ENCODE results near the gene COLEC12.

COLEC12 gene

DNA sequence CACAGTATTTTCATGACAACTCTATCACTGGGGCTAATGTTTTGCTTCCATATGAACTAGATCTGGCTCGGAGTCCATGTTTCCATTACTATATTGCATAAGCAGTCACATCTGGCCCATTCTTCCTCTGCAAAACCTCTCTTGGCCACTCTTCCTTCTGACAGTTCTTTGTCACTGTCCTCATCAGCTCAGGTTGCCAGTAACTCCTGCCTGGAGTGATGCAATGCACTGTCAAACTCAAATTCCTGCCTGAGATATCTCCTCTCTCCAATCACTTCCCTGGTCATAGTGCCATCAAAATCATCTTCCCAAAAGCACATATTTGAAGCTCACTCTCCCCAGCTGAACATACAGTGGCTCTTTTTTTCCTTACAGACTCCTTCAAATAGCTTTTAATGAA, 66.1 kb downstream of the COLEC12 start:
- peak; percentile 74 for DNase-seq

DNA sequence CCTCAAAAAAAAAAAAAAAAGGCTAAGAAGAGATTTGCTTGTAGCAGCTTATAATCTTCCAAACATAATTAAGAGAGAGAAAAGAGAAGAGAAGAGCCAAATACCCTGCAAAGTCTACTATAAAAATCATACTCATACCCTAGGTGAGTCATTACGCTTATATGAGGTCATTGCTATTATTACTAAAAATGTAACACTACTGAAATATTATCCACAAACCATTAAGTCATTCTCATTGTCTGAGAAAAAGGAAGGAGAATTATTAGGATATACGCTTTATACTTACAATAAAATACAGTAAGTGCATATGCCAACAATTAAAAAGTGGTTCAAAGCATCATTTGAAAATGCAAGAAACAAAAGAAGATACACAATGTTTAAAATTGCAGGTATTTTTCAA, 66.5 kb downstream of the COLEC12 start:
- DNase-seq = no peak

DNA sequence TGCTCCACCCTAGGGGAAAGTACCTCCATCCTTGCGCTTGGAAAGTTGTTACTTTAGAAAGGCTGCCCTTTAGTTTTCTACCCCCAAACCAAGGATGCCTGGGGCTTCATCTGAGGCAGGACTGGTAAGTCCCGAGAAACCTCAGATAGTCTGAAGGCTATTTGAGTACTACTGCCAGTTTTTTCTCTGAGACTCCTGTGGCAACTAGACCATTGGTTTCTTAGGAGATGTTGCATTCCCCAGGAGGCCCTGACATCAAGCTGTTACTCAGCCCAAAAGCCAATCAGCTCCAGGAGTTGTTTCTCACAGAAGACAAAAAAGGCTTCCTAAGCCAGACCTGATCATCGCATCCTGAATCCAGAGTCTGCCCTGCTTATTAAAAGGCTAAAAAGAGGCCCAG, 67.2 kb downstream of the COLEC12 start:
- no peak for DNase-seq

DNA sequence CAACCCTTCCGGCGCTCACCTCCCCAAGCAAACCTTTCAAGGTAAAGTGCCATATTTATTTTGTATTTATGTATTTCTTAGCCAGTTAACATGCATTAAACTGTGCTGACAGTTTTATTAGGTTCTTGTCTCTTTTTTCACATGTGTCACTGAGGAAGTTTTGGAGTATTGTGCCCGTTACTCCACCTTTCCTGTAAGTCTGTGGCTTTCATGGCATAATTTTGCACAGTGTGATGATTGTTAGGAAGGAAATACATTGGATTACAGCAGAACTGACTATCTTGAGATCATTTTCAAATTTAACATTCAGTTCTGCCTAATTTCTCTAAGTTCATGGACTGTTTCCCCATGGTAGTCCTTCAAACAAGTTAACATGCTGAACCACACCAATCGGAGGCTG, 67.7 kb downstream of the COLEC12 start:
- no peak for DNase-seq

DNA sequence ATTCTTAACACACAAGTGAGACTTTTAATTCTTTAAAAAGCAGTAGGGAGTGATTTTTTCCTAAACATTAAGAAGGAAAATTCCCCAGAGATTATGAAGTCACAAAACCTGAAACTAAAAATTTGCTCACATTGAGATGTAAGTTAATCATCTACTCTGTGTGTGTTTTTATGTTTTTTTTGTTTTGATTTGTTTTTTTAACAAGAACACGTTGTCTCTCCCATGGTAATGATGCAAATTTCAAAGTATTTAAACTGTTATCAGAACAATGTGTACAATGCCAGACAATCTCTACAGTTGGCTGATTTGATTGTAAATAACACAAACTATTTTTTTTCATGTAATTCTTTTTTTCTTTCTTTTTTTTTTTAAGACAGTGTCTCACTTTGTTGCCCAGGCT, 71.5 kb downstream of the COLEC12 start:
- no peak for DNase-seq

DNA sequence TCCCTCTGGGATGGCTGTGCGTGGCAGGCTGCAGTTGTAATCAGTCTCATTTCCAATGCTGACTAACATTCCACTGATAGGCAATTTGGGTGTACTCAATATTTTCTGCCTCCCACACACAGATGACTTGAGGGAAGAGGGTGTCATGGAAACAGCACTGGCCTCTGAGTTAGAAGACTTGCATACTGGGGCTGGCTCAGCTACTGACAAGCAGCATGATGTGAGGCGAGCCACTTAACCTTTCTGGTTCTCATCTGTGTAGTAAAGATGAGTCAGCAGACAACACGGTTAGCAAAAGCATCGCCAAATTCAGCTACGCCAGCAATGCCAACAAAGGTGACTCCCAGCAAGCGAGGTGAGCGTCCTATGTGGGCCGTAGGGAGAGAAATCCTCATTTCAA, 73.5 kb downstream of the COLEC12 start:
- DNase-seq = no peak

DNA sequence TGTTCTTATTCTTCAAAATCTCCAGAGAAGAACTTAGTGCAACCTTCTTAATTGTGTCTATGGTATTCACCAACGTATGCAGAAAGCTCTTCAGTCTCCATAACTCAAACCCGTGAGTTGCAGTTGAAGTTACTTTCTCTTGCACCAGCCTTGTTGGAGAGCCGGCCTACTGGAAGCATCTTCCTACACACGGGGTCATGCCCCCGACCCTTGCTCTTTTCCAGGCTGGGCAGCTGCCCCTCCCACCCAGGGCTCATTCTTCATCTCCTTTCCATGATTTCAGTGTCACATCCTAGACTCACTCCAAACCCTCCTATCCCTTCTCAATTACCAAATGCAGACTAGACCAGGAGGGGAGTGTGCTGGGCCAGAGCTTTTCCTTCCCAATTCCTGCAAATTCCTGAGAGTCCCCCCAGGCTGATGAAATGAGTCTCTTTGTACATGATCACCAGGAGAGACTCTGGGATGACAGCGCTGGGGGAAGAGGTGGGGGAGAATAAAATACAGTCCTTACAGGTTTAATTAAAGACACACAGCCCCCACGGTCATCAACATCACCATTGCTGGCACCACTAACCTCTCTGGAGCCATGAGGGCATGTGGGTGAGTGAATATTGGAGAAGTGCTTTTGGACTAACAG, 75.3 kb downstream of the COLEC12 start:
- no peak for DNase-seq

DNA sequence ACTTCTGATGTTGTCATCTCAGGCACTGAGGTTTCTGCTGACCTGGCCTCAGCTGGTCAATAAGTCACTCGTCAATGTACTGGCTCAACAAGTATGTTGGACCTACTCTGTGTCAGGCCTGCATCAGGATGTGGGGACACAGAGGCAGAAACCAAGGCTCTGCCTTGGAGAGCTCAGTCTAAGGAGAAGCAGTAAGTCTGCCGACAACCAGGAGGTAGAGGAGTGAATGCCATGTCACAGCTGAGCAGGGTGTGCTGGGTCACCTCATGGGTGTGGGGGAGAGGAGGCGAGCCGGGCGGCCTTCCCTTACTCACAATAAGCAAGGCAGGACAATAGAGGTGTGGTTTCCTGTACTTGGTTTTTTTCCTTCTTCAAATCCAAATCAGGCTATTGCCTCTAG, 75.8 kb downstream of the COLEC12 start:
- DNase-seq = peak; percentile 33

DNA sequence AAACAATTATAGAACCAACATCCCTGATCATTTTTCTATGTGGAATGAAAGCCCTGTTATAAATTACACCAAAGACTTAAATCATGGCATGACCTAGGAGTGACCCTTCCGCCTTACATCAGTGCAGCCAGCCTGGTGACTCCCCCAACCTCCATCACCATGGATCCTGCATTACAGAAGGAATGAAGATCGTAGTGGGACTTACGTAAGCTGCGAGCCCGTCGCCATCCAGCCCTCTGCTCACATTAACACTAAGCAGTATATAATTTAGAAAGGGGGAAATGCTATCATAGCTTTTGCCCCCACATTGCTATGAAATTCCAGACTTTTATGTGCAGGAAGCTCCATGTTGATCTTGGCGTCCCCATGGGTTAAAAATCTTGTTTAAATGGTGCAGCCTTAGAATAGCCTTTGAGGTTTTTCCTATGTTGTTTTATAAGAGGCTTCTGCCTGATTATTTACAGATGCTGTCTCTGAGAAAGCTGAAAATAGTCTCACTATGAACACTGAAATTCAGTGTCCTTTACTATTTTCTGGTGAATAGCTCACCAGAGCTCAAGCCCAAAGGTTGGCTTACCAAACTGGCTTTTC, 76.3 kb downstream of the COLEC12 start:
- peak; percentile 62 for DNase-seq

DNA sequence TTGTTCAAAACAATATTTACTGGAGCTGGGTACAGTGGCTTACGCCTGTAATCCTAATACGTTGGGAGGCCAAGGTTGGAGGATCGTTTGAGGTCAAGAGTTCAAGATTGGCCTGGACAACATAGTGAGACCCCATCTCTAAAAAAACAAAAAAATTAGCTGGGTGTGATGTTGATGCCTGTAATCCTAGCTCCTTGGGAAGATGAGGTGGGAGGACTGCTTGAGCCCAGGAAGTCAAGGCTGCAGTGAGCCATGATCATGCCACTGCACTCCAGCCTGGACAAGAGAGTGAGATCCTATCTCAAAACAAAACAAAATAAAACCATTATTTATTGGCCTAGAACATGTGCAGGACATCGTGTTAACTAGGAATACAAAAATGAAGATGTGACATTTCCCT, 77.5 kb downstream of the COLEC12 start:
- DNase-seq = no peak

DNA sequence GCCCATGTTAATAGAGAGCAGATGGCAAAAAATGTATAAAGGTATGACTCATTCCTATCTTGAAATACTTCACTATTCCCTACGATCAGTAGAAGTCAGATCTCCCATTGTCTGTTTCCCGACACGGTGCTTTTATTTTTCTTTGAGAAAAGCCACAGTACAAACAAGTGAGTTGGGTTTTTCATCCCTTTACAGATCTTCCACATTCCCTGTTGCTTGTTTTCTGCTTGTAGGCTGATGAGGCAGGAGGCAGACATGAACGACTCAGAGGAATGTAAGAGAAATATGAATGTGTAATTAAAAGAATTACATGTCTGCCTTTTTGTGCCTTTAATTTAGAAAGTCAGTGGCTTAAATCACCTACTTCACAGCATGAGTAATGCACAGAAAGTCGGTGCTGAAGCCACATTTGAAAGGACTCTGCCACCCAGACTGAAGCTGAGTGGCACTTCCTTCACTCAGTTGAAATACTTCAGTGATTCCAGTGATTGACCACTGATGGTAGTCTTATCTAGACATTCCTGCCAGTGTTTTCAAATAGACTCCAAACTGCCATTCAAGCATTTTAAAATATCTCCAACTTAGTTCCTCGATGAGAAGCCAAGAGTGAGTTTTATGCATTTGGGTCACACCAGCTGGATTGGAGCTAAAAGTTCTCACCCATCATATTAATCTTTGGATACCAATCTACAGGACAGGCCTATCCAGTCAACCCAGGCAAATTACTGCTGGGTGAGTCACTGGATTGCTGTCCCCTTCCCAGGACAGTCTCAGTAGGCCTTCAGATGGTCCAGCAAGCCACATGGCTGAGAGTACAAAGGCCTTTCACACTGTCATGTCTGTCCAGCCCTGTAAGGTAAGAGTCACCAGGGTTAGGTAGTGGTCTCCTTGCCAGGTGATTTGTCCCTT, 79.0 kb downstream of the COLEC12 start:
- DNase-seq = no peak

DNA sequence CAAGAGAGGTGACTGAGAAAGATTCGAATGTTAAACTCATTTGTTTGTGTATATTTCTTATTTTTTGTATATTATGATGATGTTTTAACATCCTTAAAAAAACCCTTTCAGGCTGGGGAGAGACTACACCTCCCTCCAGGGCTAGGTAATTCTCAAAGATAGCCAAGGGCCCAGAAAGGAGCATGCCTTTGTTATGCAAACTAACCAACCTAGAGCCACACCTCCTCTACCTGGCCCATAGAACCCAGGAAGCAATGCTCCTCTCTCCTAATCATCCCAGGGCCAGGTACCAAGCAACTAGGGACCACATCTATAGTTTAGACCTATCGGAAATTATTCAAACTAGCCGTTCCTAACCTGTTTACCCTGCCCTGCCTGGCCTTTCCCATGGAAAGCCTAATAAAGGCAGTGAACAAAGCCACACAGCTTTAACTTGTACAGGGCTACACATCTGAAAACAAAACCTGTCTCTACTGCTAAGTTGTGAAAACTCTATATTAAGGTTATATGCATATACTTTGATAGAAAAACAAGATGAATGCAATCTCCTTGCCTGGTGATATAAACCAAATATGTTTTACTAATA, 79.7 kb downstream of the COLEC12 start:
- no peak for DNase-seq

DNA sequence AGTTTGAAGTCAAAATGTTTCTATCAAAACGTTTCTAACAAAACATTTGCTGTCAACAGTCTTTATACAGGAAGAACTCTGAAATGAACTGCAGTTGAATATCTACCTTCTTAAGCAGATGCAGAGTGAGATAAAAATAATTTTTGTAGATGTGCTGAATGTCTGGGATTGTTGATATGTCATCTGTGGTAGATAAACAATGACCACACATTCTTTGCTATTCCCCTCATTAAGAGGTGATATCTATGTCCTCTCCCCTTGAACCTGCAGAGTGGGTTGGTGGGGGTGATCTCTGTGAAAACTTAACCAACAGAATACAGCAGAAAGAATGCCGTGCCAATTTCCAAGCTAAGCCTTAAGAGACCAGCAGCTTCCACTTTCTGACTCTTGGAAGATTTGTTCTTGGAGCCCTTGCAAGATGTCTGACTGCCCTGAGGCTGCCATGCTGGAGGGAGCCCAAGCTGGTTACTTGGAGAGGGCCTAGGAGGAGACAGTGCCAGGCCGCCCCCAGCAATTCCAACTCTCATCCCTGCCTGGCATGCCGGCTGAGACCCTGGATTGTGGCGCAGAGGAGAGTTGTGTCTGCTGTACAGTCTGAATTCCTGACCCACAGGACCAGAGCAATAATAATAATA, 80.8 kb downstream of the COLEC12 start:
- DNase-seq = no peak

DNA sequence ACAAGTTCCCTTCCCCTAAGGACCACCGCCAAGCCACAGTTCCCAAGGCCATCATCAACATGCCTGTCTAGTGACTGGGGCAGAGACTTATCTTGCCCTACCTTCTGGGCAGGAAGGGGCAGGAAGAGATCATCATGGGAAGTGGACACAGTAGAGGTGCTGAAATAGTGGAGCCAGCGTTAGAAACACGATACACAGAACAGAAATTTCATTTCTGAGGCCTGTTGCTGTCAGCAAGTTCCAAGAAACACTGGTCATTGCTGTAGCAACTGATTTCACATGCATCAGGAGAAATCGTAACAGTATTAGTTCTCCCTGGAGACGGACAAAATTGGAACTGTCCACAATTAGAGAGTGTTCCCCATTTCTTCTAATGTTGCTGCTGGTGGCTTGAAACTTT, 83.0 kb downstream of the COLEC12 start:
- peak; percentile 36 for DNase-seq

DNA sequence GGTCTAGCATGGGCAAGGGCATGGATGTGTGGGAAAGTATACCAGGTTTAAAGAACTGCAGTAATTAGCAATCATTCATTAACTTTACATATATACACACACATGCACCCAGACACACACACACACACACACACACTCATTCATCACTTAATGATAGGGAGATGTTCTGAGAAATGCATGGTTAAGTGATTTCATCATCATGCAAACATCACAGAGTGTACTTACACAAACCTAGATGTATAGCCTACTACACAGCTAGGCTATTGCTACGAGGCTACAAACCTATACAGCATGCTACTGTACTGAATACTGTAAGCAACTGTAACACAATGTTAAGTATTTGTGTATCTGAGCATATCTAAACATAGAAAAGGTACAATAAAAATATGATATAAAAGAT, 83.6 kb downstream of the COLEC12 start:
- no peak for DNase-seq

DNA sequence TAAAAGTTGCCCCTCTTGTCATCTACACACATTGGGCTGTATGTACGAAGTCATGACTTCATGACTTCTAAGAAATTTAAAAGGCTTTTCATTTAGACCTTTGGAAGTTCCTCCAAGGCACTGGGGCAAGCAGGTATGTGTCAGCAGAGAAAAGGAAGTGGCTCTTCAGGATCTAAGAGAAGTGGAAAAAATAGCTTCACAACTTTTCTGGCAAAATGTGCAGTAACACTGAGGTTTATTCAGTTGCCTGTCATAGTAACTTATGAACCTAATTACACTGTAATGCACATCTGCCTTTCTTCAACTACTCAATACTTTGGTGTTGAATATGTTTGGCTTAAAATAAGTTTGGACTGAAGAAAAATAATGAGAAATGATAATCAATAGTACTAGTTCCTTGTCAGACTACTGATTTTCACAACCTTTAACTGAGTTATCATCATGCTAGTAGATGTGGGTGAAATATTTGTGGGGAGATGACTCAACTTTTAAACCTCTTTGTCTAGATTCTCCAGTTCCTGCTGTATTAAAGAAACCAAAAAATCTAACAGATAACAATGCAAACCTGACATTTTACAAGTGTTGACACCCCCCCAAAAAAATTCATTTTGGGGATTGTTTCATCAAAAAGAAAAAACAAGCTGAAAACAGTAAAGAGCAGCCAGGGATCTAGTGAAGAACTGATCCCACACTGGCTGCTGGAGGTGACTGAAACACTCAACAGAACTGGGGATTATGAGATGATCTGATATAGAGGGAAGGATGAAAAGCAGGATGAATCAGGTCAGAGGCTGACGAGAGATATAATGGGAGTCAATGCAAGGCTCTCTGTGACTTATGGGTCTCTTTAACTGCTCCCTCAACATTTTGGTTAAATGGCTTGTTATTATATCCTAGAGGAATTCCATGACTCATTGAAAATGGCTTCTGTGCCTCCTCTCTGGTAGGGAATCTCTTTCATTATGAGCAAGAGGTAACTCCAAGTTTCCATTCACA, 84.6 kb downstream of the COLEC12 start:
- no peak for DNase-seq

DNA sequence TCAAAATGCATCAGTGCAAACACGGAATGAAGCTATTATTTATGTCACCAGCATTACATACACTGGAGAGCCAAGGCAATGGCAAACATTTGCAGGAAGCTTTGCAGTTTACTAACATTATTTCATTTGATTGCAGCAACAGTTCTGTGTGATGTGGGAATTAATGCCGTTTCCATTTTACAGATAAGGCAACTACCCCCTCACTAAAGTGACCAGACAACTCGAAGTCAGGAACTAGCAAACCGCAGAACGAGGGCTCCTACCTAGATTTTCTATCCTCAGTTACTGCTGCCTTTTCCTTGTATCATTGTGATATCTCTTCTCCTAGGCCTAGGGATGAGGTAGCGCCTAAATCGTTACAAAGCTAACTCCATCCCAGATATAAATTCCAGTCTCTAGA, 85.5 kb downstream of the COLEC12 start:
- DNase-seq = no peak

DNA sequence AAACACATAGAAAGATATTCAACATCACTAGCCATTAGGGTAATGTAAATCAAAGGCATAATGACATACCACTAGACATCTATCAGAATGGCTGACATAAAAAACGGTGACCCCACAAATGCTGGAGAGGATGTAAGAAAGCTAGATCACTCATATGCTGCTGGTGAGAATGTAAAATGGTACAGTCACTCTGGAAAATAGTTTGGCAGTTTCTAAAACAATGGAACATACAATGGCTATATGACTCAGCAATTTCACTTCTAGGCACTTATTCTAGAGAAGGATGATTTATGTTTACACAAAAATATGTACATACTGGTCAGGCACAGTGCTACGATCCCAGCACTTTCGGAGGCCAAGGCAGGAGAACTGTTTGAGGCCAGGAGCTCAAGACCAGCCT, 87.3 kb downstream of the COLEC12 start:
- DNase-seq = no peak

DNA sequence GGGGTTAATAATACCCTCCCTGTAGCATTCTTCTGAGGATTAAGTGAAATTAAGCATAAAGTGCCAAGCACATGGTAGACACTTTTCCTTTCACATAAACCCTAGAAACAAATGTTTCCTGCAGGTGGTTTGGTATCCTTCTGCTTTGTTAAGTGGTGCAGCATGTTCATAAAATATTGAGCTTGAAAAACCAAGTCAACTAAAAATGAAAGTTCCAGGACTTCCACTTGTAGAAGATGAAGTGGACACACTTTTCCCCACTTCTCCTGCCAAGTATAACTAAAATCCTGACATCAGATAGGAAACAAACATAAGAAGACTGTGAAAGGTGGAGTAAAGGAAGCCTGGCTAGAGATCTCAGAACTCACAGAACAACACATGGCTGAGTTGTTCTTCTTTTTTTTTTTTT, 90.5 kb downstream of the COLEC12 start:
- DNase-seq = no peak

DNA sequence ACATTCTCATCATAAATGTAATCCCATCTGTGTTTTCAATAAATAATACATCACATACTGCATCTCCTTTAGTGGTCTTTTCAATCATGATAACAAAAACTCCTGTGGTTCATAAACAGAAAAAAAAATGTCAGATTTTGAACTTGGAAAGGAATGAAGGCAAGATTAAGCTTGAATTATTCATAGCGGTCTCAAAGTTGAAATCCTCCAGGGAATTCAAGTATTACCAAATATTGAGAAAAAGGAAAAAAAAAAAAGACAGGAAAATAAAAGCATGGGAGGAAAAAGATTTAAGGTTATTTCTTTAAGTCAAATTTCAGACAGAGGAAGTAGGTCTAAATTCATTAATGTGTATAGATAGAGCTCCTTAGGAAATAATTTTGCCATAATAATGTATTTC, 92.1 kb downstream of the COLEC12 start:
- no peak for DNase-seq

DNA sequence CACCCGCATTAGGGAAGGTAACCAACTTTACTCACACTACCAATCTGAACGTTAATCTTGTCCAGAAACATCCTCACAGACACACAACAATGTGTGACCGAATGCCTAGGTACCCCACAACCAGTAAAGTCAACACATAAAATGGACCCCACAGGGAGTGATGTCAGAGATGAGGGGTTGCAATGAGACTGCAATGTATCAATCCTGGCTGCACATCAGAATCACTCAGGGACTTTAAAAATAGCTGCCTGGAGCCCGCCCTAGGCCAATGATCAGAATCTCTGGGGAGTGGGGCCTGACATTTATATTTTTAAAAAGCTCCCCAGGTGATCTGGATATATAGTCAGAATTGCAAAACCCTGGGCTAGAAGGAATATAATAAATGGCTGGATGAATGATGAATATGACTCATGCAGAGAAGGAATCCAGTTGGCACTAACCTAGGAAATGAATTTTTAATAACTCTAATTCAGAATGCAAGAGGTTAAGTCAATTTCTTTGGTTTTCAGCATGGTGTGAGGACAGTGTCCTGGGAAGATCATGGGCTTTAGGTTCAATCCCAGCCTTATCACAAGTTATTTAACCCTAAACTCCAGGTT, 92.8 kb downstream of the COLEC12 start:
- DNase-seq = no peak

DNA sequence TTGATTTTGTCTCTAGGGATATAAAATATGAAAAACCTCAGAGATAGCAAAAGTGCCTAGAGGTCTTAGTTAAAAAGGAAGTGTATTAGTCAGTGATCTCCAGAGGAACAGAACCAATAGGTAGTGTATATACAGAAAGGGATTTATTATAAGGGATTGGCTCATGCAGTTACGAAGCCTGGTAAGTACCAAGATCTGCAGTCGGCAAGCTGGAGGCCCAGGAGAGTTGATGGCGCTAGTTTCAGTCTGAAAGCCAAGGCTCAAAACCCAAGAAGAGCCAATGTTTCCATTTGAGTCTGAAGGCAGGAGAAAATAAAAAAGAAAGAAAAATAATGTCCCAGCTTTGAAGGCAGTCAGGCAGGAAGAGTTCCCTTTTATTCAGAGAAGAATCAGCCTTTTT, 93.3 kb downstream of the COLEC12 start:
- peak; percentile 46 for DNase-seq

Measured in femur (tissue), 1 donor.